GM19193 (cell line): ENCODE results near the gene GTF2IRD1.

ENCODE experiments used
- POLR2A ChIP-seq: IDR thresholded peaks from 4 replicates; pipeline ENCODE4 v1.6.1; 2011; ENCODE audit not compliant: insufficient read depth, insufficient read length; ENCODE audit errors: extremely low read depth

GTF2IRD1 gene

DNA sequence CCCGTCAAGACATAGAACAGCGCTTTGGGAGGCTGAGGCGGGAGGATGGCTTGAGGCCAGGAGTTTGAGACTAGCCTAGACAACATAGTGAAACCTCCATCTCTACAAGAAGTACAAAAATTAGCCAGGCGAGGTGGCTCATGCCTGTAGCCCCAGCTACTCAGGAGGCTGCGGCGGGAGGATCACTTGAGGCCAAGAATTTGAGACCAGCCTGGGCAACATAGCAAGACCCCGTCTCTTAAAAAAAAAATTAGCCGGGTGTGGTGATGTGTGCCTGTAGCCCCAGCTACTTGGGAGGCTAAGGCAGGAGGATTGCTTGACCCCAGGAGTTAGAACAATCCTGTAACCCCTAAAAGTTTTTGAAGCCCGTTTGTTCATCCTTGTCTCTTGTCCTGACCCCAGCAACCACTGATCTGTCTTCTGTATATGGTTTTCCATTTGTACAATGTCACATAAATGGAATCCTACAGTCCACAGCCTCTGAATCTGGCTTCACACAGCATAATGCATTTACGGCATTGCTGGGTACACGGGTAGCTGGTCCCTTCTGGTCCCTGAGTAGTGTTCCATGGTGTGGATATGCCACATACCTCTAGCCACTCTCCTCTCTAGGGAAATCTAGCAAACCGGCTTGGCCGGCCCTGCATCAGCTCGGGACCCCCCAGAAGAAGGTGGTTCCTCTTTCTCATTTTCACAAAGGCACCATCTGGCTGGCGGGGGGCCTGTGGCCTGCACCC, 8.4 kb downstream of the GTF2IRD1 start:
- no peak for TF ChIP-seq POLR2A

DNA sequence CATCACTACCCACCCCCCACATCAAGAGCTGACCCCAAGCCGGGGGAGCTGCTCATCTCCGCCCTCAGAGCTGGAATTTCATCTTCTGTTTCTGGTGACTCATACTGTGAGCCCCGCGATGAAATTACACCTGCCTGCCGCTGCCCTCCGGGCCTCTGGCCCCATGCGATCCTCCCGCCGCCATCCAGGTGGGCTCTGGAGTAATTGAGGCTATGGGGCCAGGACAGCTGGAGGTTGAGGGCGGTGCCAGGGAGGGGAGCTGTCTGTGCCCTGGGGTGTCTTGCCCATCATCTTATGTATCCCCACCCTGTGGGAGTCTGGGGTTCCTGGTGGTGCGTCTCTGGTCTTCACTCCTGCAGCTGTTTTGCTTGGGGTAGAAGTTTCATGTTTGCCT, 9.0 kb downstream of the GTF2IRD1 start:
- no peak for TF ChIP-seq POLR2A

DNA sequence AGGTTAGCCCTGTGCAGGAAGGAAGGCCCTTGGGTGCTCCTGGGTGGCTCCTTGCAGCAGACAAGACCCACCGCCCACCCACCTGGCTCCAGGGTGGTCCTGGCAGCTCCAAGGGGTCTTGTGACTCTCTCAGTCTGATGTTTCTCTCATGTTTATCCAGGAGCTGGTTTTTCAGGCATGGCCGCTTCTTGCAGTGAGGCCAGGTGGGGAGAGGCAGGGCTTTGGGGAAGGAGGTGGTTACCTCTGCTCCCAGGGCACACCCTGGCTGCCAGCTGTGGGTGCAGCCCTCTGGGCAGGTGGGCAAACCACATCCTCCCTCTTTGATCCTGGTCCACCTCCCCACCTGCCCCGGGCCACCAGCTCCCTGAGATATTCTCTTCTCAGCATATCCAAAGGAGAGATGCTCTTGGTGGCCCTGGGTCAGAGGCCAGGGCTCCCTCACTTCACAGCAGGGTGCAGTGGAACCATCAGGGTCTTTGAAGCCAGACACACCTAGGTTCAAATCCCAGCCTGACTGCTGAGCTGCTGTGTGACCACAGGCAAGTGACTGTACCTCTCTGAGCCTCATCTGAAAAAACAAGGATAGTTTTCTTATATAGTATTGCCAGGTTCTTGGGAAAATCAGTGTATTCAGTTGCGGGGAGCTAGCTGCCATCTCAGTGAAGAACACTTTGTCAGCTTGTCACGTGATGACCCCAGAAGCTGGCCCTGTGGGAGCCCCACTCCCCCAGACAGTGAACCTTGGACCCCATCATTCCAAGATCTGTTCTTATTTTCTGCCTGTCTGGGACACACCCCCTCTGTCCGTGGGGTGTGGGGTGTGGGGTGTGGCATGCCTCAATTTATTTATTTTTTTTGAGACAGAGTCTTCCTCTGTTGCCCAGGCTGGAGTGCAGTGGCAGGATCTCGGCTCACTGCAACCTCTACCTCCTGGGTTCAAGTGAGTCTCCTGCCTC, 11.5 kb downstream of the GTF2IRD1 start:
- TF ChIP-seq POLR2A = no peak

DNA sequence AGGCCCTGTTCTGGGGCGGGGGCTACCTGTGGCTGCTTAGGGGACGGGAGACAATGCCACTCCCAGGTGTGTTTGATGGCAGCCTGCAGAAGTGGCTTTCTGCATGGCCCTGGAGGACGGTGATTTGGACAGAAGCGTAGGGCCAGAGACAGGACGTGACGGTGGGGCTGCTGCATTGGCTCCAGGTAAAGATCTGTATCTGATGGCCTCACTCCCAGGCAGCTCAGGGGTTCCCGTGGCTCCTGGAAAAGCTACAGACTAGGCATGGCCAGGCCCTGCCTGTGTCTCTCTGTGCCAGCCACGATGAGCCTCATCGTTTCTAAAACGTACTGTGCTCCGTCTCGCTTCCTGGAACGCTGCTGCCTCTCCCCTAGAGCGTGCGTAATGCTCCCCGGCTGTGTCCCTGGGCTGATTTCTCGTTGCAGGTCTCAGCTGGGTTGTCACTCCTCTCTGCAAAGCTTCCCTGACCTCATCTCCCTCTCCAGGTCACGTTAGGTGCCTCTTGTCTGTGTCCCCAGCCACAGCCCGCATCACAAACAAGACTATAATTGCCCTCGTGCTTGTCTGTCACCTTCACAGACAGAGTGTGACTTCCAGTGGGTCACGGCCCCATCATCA, 12.6 kb downstream of the GTF2IRD1 start:
- TF ChIP-seq POLR2A = no peak

DNA sequence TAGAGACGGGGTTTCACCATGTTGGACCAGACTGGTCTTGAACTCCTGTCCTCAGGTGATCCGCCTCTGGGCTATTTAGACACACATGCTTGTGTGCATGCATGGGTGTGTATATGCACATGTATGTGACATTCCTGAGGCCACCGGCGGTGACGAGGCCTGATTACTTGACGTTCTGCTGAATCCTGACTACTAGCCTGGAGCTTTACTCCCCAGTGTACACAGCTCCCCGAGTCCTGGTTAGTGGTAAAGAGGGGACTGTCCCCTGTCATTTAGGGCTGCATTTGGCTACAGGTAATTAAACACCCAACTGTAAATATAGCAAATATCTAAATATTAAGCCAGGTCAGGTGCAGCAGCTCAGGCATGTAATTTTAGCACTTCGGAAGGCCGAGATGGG, 14.2 kb downstream of the GTF2IRD1 start:
- TF ChIP-seq POLR2A = no peak

DNA sequence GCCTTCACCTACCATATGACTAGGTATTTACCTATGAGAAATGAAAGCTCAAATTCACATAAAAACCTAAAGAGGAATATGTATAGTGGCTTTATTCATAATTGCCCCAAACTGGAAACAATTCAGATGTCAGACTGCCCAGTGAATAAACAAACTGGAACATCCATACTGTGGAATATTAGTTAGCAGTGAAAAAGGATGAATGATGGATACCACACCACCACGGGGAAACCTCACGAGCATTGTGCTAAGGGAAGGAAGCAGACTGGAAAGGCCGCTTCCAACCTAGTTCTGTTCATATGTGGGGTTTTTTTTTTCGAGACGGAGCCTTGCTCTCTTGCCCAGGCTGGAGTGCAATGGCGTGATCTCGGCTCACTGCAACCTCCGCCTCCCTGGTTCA, 16.8 kb downstream of the GTF2IRD1 start:
- TF ChIP-seq POLR2A = no peak

DNA sequence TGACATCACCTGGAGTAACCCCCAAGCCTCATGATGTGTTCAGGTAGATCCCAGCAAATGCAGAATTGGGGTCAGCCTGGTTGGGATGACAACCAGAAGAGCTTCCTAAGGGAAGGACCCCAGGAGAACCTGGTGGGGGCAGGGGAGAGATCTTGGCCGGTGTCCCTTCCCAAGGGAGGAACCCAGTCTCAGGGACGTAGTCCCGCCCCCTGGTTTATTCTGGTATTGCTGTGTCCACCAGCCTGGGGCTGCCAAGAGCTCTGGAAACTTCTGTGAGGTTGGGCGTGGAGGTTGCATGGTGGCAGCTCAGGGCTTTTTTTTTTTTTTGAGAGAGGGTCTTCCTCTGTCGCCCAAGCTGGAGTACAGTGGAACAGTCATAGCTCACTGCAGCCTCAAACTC, 19.4 kb downstream of the GTF2IRD1 start:
- no peak for TF ChIP-seq POLR2A

DNA sequence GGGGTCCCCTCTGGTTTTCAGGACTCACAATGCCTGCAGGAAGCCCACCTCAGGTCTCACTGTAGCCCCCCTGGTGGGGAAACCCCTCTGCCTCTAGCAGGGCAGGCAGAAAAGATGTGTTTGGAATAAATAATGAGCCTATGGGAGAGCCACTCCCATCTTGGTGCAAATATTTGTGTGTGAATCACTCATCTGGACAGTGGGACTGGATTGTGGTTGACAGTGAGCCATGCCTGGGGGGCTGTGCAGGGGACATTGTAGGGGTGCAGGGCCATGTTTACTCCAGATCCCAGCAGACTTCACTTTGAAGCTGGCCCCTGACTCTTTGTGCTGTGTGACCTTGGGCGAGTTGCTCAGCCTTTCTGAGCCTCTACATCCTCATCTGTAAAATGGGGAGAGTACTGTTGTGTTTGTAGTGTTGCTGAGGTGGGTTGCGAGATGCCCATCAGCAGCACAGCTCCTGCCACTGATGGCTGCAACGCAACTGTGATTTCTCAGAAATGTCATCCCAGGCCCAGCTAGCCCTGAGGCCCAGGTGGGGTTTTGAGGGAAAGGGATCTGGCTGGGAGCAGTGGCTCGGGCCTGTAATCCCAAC, 20.7 kb downstream of the GTF2IRD1 start:
- no peak for TF ChIP-seq POLR2A

DNA sequence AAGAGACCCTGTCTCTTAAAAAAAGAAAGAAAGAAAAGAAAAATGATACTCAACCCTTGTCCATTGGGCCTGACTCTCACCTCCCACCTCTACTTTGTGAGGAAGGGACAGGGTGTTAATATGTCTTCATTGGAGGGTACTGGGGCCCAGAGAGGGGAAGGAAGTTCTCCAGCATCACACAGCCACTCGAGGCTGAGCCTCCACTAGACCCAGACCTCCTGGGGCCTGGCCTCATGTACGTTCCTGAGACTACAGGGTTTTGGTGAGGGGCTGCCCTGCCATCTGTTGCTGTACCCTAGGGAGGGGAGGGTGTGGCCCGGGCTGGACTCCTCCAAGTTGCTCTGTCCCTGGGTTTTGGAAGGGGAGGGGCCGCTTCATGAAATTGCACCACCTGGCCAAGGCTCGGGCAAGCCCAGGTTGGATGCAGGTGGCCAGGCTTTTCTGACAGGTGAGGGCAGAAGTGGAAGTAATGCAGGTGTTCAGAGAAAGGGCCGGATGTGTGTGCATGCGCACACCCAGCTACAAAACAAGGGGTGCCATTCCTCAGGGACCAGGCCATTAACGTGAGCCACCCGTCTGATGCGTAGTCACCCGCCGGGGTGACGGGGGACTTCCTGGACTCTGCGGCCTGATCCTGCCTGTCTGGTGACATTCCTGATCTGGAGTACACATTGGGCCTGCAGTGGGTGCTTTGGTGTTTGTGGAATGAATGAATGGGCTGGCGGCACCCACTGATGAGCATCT, 21.7 kb downstream of the GTF2IRD1 start:
- no peak for TF ChIP-seq POLR2A

DNA sequence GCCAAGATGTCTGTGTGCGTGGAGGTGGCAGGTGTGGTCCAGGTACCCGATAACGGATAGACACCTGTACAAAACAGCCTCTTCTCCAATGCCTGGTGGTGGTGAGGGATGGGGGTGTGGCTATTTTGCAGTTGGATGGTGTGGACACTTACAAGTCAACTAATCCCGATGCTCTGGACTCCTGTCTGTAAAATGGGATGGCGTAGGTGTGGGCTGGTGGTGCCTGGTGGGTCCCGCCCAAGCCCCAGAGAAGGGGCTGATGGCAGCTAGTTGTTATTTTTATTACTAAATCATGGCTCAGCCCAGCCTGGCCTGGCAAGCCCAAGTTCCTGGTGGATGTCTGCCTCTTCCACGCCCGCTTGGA, 22.3 kb downstream of the GTF2IRD1 start:
- no peak for TF ChIP-seq POLR2A

DNA sequence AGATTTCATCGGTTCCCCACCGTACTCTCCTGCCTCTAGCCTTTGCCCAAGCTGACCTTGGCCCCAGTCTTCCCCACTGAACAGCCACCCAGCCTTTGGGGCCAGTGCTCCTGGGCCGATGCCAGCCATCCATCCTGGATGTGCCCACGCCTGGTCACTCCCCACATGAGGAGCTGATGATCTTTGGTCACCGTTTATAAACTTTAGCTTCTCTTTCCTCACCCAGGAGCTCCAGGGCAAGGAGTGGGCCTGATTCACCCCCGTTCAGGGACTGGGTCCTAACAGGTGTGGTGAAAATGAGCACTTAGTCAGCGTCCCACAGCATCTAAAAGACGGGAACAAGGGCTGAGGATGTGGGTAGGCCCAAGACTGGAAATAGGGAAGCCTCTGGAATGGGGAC, 22.9 kb downstream of the GTF2IRD1 start:
- TF ChIP-seq POLR2A = no peak

DNA sequence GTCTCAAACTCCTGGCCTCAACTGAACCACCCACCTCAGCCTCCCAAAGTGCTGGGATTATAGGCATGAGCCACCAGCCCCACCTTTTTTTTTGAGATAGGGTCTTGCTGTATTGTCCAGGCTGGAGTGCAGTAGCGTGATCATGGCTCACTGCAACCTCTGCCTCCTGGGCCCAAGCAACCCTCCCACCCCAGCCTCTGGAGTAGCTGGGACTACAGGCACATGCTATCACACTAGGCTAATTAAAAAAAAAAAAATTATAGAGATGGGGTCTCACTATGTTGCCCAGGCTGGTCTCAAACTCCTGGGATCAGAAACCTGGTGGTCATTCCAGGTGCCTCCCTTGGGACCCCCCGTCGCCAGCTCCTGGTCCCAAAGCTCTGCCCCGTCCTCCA, 25.0 kb downstream of the GTF2IRD1 start:
- TF ChIP-seq POLR2A = no peak

DNA sequence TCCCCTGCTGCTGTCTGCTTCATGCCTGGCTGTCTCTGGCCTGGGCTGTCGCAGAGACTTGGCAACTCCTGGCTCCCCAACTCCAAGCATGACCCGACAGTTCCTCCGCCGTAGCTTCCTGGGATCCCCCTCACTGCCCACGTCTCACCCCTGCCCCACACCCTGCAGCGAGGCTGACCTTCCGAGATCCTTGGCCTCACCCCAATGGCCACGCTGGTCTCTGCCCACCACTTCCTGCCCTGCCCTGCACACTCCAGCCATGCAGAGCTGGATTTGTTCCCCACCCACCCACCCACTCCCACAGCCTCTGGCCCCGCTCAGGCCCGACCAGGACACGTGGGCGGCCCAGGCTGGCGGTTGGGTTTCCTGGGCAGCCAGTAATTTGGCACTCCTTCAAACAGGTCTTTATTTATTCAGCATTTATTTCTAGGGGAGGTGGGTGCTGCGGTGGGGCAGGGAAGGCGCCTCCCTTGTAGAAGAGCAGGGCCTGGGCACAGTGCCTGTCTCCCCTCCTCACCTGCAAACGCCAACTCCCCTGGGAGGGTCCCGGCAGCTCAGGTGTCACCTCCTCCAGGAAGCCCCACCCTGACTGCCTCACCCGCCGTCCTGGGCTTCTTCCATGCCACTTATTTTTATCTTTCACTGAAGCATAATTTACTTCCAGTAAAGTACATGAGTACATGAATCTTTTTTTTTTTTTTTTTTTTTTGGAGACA, 25.5 kb downstream of the GTF2IRD1 start:
- no peak for TF ChIP-seq POLR2A
